GM04504 (cell line): ENCODE measurements around the gene TMEM204.

Experiments
- DNase-seq: peaks from one replicate; pipeline ENCODE4 v3.0.0-alpha.2; 2012; ENCODE audit warnings: low read depth

Gene TMEM204

DNA sequence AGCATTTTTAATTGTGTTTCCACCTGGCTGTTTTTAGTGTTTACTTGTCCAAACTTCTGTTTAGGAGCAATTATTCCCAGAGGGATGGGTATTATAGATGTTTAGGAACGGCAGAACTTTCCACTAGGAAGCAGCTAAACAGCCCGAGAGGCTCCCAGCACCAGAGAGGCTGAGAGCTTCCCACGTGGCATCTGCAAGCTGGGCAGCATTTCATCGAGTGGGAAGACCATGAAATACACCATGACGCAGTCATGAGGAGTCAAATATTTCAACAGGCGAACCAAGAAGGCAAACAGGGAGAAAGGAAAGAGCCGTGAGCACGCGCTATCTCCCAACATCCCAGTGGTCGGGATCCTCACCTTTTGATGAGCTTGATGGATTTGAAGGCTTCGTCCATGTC, 24.1 kb downstream of the TMEM204 start:
- DNase-seq, result no peak

DNA sequence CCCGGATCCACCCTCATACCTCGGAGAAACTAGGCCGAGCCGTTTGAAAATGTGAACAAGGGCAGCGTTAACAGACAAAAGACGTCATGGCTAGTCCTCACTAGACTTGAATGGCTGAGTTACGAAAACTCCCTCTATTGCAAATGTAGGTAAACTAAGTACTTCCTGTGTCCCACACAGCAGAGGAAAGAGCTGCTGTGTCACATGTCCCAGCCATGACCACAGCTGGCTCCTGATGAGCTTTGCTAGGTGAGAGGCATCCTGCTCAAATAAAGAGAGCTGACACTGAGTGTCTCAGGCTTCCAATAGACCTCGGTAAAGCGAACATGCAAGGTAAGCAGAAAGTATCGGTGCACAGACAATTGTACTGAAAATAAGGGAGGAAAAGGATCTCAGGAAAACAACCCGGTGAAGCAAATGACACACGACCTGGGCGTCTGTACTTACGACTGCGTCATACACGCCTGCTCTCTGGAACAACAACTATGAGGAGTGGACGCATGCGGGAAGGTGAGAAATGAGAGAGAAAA, 26.0 kb downstream of the TMEM204 start:
- DNase-seq, result no peak

DNA sequence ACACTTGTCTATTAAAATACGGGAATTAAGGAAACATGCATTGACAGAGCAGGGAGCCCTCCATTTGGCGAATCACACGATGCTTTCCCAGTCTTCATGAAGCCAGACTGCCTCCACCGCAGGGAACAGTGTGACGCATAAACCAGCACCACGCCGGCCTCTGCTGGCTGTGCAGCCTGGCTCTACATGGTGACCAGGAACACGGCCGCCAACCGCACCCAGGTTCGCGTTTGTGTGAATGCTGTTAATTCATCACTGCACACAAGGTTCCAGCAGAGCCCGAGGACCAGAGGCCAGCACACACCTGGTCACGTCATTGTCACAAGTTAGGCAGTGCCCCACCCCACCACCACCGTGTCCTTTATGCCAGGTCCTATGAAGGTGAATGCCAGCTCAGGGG, 26.7 kb downstream of the TMEM204 start:
- no peak for DNase-seq

DNA sequence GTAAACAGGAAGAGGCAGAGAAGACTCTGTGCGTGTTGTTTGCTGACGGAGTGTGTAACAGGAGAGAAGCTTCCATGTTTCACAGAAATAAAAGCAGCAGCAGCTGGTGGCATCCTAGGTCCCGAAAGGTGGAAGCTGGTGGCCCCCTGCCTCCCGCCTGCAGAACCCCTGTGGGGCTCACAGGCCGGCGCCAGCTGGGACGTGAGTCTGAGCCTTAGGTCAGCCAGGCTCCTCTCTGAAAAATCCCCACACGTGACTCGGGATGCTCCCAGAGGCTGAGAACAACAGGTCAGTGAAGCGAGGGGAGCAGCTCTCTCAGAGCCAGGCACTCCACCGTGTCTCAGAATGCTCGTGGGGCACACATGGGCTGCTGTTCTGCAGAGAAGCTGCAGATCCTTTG, 27.4 kb downstream of the TMEM204 start:
- DNase-seq, result no peak

DNA sequence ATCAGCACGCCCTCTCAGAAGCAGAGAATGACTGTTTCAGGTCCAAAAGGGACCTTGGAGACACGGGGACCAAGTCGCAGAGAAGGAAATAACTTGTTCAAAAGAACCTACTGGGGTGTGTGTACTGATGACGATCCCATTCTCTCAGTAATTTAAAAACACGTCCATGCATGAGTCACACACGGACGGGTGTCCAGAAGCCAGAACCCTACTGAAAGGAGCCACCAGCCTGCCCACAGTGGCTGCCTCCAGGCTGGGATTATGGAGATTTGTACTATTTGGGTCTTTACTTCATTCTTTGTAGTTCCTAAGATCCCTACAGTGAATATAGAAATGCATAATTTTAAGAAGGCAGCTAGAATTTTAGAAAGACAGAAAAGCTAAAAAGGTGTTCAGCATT, 27.8 kb downstream of the TMEM204 start:
- DNase-seq, result no peak

DNA sequence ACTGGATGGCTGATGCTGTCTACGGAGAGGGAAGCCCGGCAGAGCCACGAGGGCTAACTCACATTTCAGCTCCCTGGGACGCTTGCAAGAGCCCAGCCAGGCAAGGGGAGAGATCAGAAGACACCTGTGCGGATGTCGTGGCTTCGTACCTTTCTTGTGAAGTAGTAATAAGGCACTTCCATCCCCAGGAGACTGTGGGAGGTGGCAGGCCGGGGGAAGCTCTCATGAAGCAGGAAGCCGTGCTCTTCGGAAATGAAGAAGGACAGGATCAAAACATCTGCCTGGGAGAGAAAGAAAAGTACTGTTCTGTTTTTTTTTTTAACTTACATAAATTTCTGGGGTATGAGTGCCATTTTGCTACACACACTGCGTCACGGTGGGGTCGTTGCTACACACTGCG, 28.4 kb downstream of the TMEM204 start:
- DNase-seq, result no peak

DNA sequence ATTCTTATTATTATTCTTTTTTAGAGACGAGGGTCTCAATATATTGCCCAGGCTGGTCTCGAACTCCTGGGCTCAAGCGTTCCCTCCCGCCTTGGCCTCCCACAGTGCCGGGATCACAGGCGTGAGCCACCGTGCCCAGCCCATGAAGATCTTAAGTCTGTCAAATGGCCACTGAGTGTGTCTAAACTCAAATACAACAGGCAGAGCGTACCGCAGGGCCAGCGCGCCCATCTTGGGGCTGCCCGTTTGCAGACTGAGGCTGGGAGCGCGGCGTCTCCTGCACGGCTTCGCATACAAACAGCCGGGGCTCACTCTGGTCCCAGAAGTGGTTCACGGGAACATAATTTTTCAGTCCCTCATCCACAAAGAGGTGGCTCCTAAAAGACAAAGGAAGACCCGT, 30.3 kb downstream of the TMEM204 start:
- no peak for DNase-seq

DNA sequence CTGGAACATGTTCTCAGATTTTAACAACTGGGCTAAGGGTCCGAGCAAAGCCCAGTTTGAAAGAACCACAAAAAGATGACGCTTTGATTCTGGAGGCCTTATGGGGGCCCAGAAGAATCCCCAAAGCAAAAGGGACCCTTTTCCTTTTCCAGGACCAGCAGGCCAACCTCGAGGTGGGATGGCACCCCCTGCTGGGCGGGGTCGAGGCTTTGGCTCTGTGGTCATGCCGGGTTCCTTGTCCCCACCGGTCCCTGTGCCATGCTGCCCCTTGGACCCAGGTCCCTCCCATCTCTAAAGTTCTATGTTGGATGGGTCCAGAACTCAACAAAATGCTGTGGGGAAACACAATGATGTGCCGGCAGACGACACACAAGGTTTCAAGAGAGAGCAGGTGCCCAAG, 30.9 kb downstream of the TMEM204 start:
- no peak for DNase-seq

DNA sequence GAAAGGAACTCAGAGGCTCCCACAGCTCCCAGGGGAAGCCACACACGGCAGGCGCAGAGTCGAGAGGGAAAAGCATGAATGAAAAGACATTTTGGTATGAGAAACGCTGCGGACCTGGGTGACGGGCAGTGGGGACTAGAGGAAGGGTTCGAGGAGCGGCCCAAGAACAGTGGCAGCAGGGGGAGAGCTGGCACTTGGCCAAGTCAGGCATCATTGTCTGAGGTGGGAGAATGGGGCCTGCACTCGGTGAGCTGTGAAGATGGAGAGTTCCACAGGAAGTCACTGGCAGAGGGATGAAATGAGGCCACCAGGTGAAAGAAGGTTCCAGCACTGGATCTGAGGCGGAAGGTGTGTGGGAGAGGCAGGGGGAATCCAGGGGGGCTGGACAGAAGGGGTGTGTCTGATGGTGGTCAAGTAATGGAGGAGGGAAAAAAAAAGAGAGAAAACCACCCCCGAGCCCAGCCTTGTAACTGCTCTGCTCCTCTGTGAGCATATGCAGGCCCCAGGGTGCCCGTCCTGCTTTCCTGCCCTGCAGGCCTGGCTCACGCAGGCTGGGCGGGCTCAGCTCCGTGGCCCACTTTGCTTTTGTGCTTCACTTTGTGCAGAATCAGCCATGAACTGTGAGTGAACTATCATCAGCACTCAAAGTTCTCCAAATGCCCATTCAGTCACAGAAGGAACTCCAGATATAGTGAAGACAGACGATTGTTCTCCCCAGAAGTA, 31.8 kb downstream of the TMEM204 start:
- no peak for DNase-seq

DNA sequence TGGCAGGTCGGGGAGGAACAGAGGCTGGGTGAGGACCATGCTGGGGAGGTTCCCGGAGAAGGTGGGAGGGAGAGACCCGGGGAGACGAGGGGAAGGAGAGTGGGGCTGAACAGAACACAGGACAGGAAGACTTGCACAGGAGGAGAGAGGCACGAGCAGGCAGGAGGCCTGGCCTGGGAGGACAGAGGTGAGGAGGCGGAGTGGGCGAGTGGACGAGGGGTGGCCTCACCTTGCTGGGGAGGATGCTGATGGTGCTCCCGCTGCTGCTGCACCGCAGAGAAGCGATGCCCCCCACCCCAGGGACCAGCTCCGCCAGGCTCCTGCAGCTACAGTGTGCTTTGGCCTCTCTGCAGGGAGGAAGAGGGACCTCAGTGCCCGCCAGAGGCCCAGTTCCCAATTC, 34.5 kb downstream of the TMEM204 start:
- no peak for DNase-seq

DNA sequence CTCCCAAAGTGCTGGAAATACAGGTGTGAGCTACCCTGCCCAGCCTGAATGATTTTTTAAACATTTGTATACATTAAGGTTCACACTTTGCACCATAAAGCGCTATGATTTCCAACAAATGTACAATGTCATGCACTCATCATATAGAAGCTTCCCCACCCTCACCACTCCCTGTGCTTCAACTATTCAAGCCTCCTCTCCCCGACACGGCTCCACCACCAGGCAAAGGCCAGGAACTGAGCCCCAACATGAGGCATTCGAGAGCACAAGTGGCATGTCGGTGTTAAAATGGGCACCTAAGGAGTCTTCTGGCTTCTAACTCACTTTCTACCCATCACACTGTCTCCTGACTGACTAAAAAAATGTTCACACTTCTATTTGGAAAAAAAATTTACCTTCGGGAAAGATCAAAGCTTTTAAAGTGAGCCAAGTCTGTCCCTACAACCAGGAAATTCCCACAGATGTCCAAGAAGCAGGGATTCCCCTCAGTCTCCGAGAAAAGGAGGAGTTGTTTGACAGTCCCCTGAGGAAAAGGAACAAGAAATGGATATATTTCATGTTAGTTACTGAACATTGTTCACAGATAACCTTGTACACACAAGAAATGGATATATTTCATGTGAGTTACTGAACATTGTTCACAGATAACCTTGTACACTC, 37.7 kb downstream of the TMEM204 start:
- no peak for DNase-seq

DNA sequence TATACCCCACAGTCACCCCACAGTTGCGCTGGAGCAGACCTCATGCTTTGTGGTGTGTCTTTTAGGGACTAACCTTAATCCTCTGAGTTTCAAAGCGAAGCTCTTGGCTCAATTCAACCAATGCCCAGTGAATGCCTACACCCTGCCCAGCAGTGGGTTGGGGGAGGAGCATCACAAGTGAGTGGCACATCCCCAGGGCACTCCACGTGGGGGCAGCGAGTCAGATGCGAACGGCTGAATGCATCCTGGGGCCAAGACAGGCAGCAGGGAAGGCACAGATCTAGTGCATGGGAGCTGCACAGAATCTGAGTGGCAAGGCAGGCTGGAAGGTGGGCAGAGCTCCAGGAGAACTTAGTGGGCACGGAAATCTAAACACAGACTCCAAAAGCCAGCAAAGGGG, 39.2 kb downstream of the TMEM204 start:
- DNase-seq, result no peak

DNA sequence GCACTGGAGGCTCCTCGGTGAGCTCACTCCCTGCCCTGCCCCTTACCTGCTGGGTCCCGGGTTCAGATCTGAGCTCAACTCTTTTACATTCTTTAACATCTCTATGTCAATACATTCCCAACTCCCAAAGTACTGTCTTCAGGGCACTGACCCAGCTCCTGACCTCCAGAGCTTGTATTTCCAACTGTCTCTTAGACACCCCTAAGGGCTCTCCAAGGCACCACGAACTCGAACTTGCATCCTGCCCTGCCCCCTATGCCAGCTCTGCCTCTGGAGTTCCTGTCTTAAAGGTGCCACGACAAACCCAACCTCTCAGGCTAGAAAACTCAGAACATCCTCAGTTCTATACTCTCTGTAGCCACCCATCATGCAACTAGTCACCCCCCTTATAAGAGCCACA, 39.8 kb downstream of the TMEM204 start:
- DNase-seq, result no peak

DNA sequence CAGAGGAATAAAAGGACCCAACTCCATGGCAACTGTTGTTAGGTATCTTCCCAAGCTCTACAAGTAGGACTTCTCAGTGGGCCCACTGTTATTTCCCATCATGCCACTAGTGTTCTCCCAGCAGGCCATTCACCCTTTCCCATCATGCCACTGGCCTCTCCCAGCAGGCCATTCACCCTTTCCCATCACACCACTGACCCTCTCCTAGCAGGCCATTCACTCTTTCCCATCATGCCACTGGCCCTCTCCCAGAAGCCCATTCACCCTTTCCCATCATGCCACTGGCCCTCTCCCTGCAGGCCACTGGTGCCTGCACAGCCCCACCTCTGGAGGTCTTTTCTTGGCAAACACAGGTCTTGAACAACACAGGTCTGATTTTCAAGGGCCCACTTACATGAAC, 42.1 kb downstream of the TMEM204 start:
- DNase-seq, result no peak

DNA sequence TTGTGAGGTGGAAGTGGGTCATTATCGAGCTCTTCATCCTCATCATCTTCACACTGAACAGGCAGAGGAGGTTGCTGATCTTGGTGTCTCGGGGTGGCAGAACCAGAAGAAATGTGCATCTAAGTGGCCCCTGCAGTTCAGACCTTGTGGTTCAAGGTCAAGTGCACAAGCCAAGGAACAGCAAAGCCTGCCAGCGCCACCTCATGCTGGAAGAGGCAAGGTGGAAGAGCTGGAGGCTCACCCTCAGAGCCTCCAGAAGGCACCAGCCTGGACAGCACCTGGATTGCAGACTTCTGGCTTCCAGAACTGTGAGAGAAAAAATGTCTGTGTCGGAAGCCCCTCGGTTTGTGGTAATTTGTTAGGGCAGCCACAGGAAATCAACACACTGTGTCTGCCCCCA, 45.7 kb downstream of the TMEM204 start:
- DNase-seq, result no peak

DNA sequence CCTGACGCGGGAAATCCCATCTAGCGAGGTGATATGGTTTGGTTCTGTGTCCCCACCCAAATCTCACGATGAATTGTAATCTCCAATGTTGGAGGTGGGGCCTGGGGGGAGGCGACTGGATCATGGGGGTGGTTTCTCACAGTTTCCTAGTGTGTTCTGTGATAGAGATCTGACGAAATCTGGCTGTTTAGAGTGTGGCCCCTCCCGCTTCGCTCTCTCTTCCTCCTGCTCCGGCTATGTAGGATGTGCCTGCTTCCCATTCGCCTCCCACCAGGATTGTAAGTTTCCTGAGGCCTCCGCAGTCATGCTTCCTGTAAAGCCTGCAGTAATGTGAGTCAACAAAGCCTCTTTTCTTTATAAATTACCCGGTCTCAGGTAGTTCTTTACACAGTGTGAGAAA, 46.8 kb downstream of the TMEM204 start:
- DNase-seq, result no peak

DNA sequence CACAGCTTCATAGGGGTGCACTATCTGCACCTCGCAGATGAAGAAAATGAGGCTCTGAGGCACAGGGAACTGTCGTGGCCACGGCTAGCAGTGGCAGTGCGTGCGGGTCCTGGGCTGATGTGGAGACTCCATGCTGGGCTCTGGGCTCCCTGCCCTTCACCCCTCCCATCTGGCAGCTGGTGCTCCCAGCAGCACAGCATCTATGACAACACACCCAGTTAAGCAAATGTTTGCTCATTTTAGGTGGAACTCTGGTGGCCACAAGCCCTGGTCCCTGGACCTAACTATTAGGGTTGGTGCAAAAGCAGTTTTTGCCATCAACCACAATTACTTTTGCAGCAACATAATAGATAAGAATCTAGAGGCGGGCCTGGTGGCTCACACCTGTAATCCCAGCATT, 47.5 kb downstream of the TMEM204 start:
- DNase-seq, result no peak

DNA sequence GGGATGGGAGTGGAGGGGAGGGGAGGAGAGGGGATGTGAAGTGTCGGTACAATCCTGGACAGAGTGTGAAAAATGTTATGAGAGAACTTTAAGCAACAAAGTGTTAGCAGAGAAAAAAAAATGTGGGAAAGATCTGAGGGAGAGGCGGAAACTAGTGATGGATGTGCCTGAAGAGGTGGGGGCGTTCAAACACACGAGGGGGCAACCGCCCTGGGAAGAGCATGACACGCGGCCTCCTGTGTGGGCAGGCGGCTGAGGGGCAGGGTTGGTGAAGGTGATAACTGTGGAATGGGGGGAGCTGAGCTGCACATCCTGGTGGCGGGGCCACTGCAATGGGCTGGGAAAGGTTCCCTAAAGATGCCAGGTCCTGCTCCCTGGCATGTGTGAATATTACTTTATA, 48.3 kb downstream of the TMEM204 start:
- no peak for DNase-seq

DNA sequence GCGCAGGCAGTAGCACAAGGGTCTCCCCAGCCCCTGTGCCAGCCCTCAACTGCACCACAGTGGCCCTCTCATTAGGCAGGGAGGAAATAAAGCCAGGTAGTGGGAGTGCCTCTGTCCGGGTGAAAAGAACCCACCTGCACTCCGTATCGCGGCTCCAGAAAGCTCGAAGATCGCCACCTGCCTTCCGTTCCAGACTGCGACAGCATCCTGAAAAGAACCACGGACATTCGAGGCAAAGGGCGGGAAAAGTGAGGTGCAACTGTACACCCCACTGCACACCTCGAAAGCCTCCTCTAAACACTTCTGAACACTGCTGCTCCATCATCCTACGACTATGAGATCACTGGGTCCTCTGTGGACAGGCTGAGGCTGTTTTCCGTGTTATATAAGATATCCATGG, 49.7 kb downstream of the TMEM204 start:
- DNase-seq, result no peak

DNA sequence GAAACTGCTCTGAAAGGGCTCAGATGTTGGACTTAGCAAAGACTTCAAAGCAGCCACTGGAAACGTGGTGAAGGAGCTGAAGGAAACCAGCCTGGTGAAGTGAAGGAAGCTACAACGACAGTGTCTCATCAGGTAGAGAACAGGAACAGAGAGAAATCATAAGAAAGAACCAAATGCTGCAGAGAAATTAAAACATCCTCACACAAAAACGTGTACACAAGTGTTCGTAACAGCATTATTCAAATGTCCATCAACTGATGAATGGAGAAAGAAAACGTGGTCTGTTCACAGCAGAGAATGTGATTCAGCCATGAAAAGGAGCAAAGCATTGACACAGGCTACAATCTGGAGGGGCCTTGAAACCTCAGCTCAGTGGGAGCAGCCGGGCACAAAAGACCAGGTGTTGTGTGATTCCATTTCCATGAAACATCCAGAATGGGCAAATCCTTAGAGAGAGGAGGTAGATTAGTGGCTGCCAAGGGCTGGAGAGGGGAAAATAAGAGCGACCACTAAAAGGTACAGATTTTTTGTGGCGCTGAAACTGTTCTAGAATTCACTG, 51.5 kb downstream of the TMEM204 start:
- no peak for DNase-seq

DNA sequence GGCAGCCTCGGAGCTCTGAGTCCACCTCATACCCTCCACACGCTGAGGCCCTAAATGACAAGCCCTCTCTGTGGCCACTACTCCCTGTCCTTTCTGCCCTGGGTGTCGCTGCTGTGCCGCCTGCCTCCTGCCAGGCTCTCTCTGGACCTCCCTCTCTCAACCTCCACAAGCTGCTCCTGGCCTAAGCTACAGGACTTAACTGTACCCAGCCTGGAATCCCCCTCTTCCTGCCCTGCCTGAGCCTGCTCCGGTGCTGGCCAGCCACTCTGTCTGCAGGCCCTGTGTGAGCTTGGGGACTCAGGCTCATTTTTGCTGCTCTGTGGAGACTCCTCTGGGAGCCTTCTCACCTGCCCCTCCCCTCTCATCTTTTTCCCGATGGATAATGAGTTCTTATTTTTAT, 56.9 kb downstream of the TMEM204 start:
- no peak for DNase-seq

DNA sequence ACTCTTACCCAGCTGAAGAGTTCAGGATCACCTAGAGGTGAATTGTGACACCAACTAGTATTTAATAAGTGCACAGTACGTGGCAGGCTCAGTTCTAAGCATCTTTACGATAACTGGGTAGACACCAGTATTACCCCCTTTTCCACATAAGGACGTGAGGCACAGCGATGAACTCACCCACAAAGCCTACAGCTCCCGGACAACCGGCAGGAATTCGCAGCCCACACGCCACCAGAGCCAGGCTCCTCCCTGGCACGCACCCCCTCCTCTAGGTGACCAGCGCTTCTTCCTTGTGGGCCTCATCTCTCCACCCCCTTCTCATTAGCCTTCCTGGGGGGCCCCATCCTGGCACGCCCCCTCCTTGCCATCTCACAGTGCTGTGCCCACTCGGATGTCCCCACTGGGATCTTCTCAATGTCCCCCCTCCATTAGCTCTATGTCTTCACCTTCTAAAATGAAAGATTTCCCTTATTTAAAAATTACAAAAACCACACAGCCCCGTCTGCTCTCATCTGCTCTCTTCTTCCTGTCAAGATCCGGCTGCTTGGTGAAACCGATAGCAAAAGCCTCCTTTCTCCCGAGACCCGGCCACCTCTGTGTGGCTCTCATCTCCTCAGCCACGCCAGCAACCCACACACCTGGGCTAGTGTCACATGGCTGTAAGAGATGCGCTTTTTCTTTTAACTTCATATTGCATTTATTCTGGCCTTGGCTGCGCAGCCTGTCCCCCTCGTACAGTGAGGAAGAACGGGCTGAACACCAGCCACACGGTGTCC, 57.7 kb downstream of the TMEM204 start:
- DNase-seq, result no peak

DNA sequence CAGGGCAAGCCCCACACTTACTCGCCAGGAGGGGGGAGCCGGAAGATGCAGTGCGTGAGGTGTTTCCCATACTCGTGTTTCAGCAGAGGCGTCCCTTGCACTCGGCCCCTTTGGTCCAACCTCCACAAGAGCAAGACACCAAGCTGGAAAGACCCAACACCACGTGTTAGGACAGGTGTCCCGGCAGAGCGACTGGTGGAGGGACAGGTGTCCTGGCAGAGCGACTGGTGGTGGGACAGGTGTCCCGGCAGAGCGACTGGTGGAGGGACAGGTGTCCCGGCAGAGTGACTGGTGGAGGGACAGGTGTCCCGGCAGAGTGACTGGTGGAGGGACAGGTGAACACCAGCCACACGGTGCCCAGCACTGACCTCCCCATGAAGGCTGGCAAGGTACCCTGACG, 59.0 kb downstream of the TMEM204 start:
- no peak for DNase-seq
